Stomach (tissue), 4 donors: ENCODE results near the gene RELN.

Source experiments
- EP300 ChIP-seq: sonication (generic); formaldehyde crosslinking; IDR thresholded peaks from one replicate; pipeline ENCODE4 v1.6.1; 2017; ENCODE audit warnings: antibody characterized with exemption
- TF ChIP-seq, protein P1 (sequence below), 7 experiments: fragments of 450-650 bp in 4 of 7; fragments of 200-600 bp in 3 of 7; sonication (generic) in 3 of 7; IDR thresholded peaks; one replicate each; pipeline ENCODE4 v1.5.1; 2016 to 2019; ENCODE audit warnings: antibody characterized with exemption in 7 of 7, control low read depth in 2 of 7, mild to moderate bottlenecking in 1 of 7

DNA sequence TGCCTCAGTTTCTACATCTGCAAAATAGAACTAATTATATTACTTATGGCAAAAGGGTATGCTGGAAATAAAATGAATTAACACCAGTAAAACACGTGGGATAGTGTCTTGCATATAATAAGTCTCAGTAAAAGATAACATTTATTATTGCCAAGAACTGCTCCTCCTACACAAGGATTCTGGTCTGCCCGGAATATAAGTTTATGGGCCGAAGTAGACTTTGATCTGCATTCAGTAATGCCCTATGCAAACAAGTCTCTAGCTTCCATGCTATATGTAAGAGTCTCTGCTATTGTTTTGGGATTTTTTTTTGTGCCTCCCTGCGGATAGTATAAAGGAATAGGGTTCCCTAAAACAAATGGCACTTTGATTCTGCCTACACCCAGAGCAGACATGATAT is 417.9 kb downstream of the RELN start:
- no peak for TF ChIP-seq EP300
- TF ChIP-seq, protein P1, sequence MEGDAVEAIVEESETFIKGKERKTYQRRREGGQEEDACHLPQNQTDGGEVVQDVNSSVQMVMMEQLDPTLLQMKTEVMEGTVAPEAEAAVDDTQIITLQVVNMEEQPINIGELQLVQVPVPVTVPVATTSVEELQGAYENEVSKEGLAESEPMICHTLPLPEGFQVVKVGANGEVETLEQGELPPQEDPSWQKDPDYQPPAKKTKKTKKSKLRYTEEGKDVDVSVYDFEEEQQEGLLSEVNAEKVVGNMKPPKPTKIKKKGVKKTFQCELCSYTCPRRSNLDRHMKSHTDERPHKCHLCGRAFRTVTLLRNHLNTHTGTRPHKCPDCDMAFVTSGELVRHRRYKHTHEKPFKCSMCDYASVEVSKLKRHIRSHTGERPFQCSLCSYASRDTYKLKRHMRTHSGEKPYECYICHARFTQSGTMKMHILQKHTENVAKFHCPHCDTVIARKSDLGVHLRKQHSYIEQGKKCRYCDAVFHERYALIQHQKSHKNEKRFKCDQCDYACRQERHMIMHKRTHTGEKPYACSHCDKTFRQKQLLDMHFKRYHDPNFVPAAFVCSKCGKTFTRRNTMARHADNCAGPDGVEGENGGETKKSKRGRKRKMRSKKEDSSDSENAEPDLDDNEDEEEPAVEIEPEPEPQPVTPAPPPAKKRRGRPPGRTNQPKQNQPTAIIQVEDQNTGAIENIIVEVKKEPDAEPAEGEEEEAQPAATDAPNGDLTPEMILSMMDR (IDR thresholded peaks at IDR 0.05) = no peak
